Measurements from ENCODE around the gene SREBF2.

- TF ChIP-seq TAF1 (IDR thresholded peaks at IDR 0.05; ENCODE audit: low read depth, low read length) (no peak), SIX5 (IDR thresholded peaks at IDR 0.05; ENCODE audit: low read depth, low read length) (no peak), YY1 (IDR thresholded peaks at IDR 0.05; ENCODE audit: low read depth, low read length) (no peak), CTCF (IDR thresholded peaks at IDR 0.05; ENCODE audit: control extremely low read depth in 1 of 3, insufficient read depth in 1 of 3, low read depth in 1 of 3, low read length in 3 of 3) (no peak), CHD7 (IDR thresholded peaks at IDR 0.05; ENCODE audit: insufficient replicate concordance, low read length) (no peak), GTF2F1 (IDR thresholded peaks at IDR 0.05; ENCODE audit: borderline replicate concordance, low read depth, low read length) (no peak)
These were observed 14.4 kb downstream of the SREBF2 start for GRCh38 chr22:41847300-41847699.

Data from H1 (cell line).